NT2/D1 (cell line): ENCODE measurements around the gene PLPPR4.
A peak's percentile ranks its signal among the peaks of the same experiment; 100 is the strongest.

Experiments
- DNase-seq: peaks from one replicate; pipeline ENCODE4 v3.0.0-alpha.2; 2011; ENCODE audit warnings: low read depth, low spot score
- H3K27me3 ChIP-seq: 2 replicates; pipeline ENCODE4 v1.6.0; 2011; ENCODE audit warnings: mild to moderate bottlenecking; ENCODE audit not compliant: insufficient read length, insufficient read depth
- H3K36me3 ChIP-seq: 2 replicates; pipeline ENCODE4 v1.6.1; 2011; ENCODE audit warnings: mild to moderate bottlenecking, low read length, mixed read lengths; ENCODE audit not compliant: insufficient read depth, insufficient read length
- H3K4me1 ChIP-seq: 2 replicates; pipeline ENCODE4 v1.5.1; 2011; ENCODE audit not compliant: insufficient read depth, insufficient read length
- H3K4me3 ChIP-seq: 2 replicates; pipeline ENCODE4 v1.5.1; 2011; ENCODE audit warnings: low read depth; ENCODE audit not compliant: insufficient read length
- H3K9ac ChIP-seq: 2 replicates; pipeline ENCODE4 v1.6.0; 2011; ENCODE audit warnings: low read depth; ENCODE audit not compliant: insufficient read length
- H3K9me3 ChIP-seq: 2 replicates; pipeline ENCODE4 v1.5.1; 2011; ENCODE audit warnings: mild to moderate bottlenecking, low read length; ENCODE audit not compliant: insufficient read depth
- SUZ12 ChIP-seq: IDR thresholded peaks from 2 replicates; pipeline ENCODE4 v1.6.1; 2011; ENCODE audit not compliant: insufficient read length, insufficient read depth; ENCODE audit errors: extremely low read depth
- YY1 ChIP-seq: IDR thresholded peaks from 2 replicates; pipeline ENCODE4 v1.6.1; 2011; ENCODE audit not compliant: insufficient read length, insufficient read depth
- ZNF274 ChIP-seq: IDR thresholded peaks from 2 replicates; pipeline ENCODE4 v1.6.1; 2011; ENCODE audit warnings: mild to moderate bottlenecking, low read depth, low read length

PLPPR4 gene

GRCh38 chr1:99264201-99265021 lies at the start of gene PLPPR4:
Gene PLPPR4 (plus strand): TSS chr1:99264492. CDS start chr1:99264594, 102 bp downstream.
- Histone ChIP-seq H3K36me3 (no peaks in the 10 kb centered on the region), H3K4me3 (peak within 1 kb of the TSS; percentile 65), H3K9ac (peak within 1 kb of the TSS; percentile 71), H3K9me3 (no peaks in the 10 kb centered on the region), H3K4me1 (no peaks in the 10 kb centered on the region), H3K27me3 (peaks cover 37% of the 10 kb centered on the region)
- TF ChIP-seq ZNF274 = no peak
- TF ChIP-seq SUZ12 = no peak
- TF ChIP-seq YY1 = no peak
- DNase-seq = peak; percentile 42

- TF ChIP-seq ZNF274 (no peak), SUZ12 (no peak), YY1 (no peak)
- Histone ChIP-seq H3K36me3 (no peaks in the 10 kb centered on the region), H3K27me3 (no peaks in the 10 kb centered on the region), H3K9me3 (no peaks in the 10 kb centered on the region), H3K9ac (no peak overlapping the region), H3K4me1 (no peaks in the 10 kb centered on the region), H3K4me3 (no peak overlapping the region)
- DNase-seq = no peak
Measured at GRCh38 chr1:99216956-99217355, 47.3 kb upstream of the PLPPR4 start.

GRCh38 chr1:99217599-99217998 lies 46.7 kb upstream of the PLPPR4 start:
- TF ChIP-seq ZNF274 (no peak), YY1 (no peak), SUZ12 (no peak)
- Histone ChIP-seq H3K36me3 (no peaks in the 10 kb centered on the region), H3K27me3 (no peaks in the 10 kb centered on the region), H3K9me3 (no peaks in the 10 kb centered on the region), H3K4me3 (no peak overlapping the region), H3K4me1 (no peaks in the 10 kb centered on the region), H3K9ac (no peak overlapping the region)
- DNase-seq = no peak

GRCh38 chr1:99218572-99218971 lies 45.7 kb upstream of the PLPPR4 start:
- Histone ChIP-seq H3K4me3 (no peak overlapping the region), H3K27me3 (no peaks in the 10 kb centered on the region), H3K4me1 (no peaks in the 10 kb centered on the region), H3K9ac (no peak overlapping the region), H3K9me3 (no peaks in the 10 kb centered on the region), H3K36me3 (no peaks in the 10 kb centered on the region)
- DNase-seq = no peak
- TF ChIP-seq SUZ12 = no peak
- no peak for TF ChIP-seq YY1
- TF ChIP-seq ZNF274 = no peak

- no peaks in the 10 kb centered on the region for H3K27me3 ChIP-seq
- TF ChIP-seq ZNF274 (no peak), YY1 (no peak), SUZ12 (no peak)
- no peaks in the 10 kb centered on the region for H3K36me3 ChIP-seq
- no peak overlapping the region for H3K4me3 ChIP-seq
- no peaks in the 10 kb centered on the region for H3K4me1 ChIP-seq
- DNase-seq = no peak
- H3K9ac ChIP-seq = no peak overlapping the region
- H3K9me3 ChIP-seq = no peaks in the 10 kb centered on the region
Measured at GRCh38 chr1:99218999-99219398, 45.3 kb upstream of the PLPPR4 start.

- DNase-seq = no peak
- no peaks in the 10 kb centered on the region for H3K4me1 ChIP-seq
- no peak overlapping the region for H3K4me3 ChIP-seq
- H3K27me3 ChIP-seq = no peaks in the 10 kb centered on the region
- no peak overlapping the region for H3K9ac ChIP-seq
- H3K9me3 ChIP-seq = no peaks in the 10 kb centered on the region; the same call in 1 of the 2 replicates
- no peak for TF ChIP-seq YY1
- TF ChIP-seq ZNF274 = no peak
- TF ChIP-seq SUZ12 = no peak
- H3K36me3 ChIP-seq = no peaks in the 10 kb centered on the region
Measured at GRCh38 chr1:99227056-99227897, 37.0 kb upstream of the PLPPR4 start.

GRCh38 chr1:99228153-99228552 lies 36.1 kb upstream of the PLPPR4 start:
- H3K9ac ChIP-seq = no peak overlapping the region
- H3K9me3 ChIP-seq = no peaks in the 10 kb centered on the region; the same call in 1 of the 2 replicates
- no peak overlapping the region for H3K4me3 ChIP-seq
- no peaks in the 10 kb centered on the region for H3K36me3 ChIP-seq
- no peaks in the 10 kb centered on the region for H3K27me3 ChIP-seq
- TF ChIP-seq ZNF274 (no peak), SUZ12 (no peak), YY1 (no peak)
- no peaks in the 10 kb centered on the region for H3K4me1 ChIP-seq
- DNase-seq = no peak
